GM19468 (cell line): ENCODE results near the gene MARCHF11.

Source experiments
- ATAC-seq: cut with Tn5 transposase; IDR thresholded peaks from one replicate; pipeline ENCODE4 v1.9.1; 2021; ENCODE audit warnings: mild to moderate bottlenecking, moderate library complexity, moderate number of reproducible peaks; ENCODE audit not compliant: unreplicated experiment; ENCODE audit errors: extremely low read depth

MARCHF11 gene

GRCh38 chr5:16179511-16179935, at the start of gene MARCHF11:
Gene MARCHF11, minus strand, starts transcription at chr5:16179791. Its CDS starts 216 bp downstream, at chr5:16179575.
- ATAC-seq = no peak

DNA sequence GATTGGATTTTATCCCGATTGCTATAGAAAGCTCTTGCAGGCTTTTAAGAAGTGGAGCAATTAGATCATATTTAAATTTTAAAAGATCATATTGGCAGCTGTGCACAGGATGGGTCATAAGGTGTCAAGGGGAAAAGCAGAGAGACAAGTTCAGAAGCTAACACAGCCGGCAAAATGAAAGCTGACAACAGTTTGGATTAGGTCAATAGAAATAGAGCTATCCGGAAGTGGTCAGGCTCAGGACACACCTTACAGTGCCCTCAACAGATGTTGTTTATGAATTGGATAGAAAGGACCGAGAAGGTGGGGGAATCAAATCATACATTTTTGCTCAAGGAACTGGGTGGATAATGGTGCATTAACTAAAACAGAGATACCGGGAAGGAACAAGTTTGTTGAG, 46.3 kb upstream of the MARCHF11 start:
- no peak for ATAC-seq

DNA sequence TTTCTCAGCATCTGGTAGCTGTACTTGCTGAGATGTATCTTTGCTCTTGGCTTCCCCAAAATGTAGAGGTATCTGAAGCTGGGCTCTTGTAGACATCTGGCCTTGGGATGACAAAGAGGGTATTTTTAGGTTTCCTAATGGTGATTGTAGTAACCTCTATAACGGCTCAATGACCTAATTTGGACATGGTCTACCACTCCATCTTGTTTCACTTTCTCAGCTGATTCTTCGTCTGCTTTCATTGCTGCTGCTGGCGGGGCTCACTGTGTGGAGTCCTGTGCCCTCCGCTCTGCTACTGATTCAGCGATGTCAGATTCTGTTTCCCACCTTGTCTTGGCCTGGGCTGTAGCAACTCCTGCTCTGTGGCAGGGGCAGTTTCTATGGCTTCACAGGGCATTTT, 12.7 kb upstream of the MARCHF11 start:
- no peak for ATAC-seq

DNA sequence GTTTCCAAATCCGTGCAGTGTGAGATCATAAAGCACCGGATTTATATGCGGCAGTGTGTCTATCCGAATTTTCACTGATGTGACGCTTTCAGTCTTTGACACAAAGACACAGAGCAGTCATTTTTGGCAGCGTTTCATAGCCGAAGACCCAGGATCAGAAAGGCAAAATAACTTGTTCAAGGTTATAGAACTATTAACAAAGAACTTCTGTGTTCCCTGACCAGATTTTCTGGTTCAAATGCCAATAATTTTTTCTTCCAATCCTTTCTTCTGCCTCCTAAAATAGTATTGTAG, 1.1 kb upstream of the MARCHF11 start:
- no peak for ATAC-seq

DNA sequence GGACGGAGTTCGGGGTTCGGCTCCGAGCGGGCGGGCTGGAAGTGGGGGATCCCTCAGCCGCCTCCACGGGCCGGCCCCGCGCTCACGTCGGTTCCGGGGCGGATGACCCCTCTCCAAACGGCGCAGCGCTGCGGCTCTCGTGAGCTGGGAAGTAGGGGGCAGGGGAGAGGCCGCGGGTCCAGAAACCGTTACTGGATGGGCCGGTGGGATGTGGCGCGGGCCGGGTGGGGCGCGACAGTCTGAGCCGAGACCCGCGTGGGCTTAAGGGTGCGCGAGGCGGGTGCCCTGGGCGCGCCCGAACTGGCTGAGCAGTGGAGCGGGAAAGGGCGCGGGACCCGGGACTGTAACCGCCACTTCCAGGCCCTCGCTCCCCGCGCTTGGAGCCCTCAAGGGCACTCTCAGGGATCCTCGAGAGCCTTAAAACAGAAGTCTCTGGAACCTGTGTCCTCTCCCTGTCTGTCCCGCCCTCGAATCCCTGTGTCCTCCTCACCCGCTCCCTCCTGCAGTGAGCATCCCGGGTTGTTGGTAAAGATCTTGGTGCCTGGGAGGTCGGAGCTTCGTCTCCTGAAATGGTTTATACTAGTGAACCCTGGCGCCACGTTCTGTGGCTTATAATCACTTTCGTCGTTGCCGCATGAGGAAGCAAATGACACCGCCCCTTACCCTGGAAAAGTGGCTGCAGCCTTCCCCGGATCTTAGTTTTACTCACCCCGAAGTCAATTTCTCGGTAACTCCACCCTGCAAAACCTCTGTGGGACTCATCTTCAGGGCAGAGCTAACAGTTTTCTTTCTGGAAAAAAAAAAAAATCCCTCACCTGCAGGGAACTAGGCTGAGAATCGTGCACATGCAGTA, 571 bp upstream of the MARCHF11 start:
- no peak for ATAC-seq

GRCh38 chr5:16178745-16179372, 732 bp downstream of the MARCHF11 start:
- no peak for ATAC-seq

DNA sequence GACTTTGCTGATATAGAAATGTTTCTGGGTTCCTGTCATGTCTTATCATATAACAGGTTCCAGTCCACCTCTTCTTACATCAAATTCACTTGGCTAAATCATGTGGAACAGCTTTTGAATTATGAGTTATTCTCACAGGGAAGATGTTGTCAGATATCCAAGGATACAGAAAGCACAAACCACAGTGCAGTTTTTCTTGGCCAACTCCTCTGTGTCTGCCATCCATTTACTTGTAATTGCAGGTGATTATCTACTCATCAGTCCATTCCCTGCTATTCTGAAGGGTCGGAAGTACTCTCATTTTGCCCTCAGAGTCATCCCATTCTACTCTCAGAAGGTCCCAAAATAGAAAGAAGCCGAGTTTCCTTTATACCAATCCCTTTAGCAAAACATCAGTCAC, 10.0 kb downstream of the MARCHF11 start:
- ATAC-seq = no peak

- peak; percentile 65 for ATAC-seq
These were observed 18.9 kb downstream of the MARCHF11 start for GRCh38 chr5:16160706-16161105.

- ATAC-seq = no peak
These were observed 20.0 kb downstream of the MARCHF11 start for GRCh38 chr5:16159636-16160035.

GRCh38 chr5:16156152-16156551, 23.4 kb downstream of the MARCHF11 start:
- no peak for ATAC-seq

- no peak for ATAC-seq
These were observed 26.7 kb downstream of the MARCHF11 start for GRCh38 chr5:16152601-16153568.

DNA sequence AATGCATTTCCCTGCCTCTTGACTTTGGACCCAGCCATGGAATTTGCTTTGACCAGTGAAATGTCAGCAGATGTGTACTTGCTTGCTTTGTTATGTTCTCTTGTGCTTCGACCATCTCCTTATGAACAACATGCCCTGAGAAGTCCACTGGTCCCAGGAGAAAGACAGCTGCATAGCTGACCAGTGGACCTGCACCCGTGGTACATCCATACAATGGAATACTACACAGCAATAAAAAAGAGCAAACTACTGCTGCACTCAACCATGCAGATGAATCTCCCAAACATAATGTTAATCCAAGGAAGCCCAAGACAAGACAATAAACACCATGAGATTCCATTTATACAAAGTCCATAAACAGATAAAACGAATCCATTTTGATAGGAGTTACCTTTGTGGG, 30.0 kb downstream of the MARCHF11 start:
- no peak for ATAC-seq

DNA sequence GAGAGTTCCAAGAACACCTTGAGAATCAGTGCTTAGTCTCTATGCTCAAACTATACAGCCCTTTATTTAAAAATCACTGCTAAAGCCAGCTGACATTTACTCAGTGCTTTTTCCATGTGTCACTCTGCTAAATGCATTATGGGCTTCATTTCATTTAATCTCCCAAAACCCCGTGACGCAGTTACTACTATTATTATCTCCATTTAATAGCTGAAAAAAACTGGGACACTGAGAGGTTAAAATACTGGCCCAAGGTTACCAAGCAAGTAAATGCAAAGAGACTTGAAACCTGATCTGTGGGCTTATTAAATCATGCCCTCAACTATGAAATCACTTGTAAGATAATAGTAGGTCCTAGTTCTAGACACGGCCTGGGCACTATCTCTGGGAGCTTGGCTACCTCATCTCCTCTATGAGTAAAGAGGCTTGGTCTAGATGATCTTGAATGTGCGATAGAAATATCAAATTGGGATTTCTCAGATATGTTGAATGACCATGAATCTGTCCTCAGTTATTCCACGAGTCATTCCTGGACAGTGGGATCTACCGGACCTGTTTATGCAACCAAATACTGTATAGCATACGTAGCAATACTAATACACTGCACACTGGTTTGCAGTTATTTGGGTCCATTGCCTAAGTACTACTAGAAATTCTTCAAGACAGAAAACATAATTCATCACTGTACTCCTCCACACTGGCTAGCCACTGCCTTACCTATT, 32.3 kb downstream of the MARCHF11 start:
- no peak for ATAC-seq

DNA sequence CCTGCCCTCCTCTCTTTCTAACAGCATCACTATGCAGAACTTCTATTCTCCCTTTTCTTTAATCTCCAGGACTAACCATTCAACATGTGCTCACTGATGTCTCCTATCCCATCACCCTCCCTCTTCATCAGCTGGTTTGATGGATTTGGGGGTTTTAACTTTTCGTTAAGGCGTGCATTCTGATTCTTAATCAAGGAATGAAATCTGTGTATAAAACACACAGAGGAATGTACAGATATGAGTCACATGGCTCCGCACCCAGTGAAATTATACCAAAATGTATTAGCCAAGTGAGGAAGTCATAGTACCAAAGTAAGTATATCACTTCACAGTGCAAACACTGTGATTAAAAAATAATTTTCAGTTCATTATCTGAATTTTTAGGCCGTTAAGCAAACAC, 35.2 kb downstream of the MARCHF11 start:
- ATAC-seq = no peak

- ATAC-seq = no peak
These were observed 36.1 kb downstream of the MARCHF11 start for GRCh38 chr5:16143361-16144049.

- ATAC-seq = no peak
These were observed 38.6 kb downstream of the MARCHF11 start for GRCh38 chr5:16140944-16141343.

- ATAC-seq = no peak
These were observed 39.2 kb downstream of the MARCHF11 start for GRCh38 chr5:16140417-16140816.

- ATAC-seq = no peak
These were observed 42.4 kb downstream of the MARCHF11 start for GRCh38 chr5:16137177-16137576.

GRCh38 chr5:16135506-16135905, 44.1 kb downstream of the MARCHF11 start:
- ATAC-seq = no peak

DNA sequence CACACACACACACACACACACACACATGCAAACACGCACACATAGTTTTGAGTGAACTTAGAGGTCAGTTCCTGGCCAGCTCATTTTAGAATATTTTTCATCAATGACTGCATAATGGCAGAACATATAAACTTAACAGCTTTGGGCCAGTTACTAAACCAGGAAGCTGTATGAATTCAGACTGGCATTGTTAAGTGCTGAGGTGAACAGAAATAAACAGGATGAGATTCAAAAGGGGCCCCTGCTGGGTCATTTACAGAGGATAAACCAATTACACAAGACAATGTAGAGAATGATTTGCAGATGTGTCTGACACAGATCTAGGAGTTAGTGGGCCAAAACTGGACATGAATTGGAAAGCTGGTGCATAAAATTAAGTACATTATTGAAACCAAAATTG, 44.6 kb downstream of the MARCHF11 start:
- ATAC-seq = no peak
